Measurements from ENCODE around the gene NFYC. TPM values are rescaled to one million over a fixed set of nuclear protein-coding genes. Genes with fewer than 3 reads are reported as not detected.

NFYC gene
- total RNA-seq, 2 donors from 2014 or later, result 46.9 to 62.2 TPM

DNA sequence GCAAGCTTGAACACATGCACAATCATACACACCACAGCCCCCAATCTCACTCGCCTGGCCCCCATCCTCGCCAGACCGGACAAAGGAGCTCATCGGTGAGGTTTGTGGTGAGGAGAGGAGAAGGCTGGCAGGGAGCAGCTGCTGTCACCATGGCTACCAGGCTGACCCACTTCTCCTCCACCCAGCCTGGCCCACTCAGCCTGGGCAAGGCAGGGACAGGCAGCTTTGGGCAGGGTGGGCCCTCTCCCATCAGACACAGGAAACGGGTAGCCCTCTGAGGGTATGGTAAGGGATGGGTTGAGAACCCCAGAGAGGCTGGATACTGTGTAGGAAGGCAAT lies 41.9 kb upstream of the NFYC start:
- Histone ChIP-seq H3K9ac (ENCODE audit: low read depth in 2 of 2, low read length in 2 of 2) (no peak overlapping the region), H3K9me3 (no peaks in the 10 kb centered on the region), H3K4me3 (no peak overlapping the region), H3K27ac (no peak overlapping the region), H3K4me1 (no peaks in the 10 kb centered on the region), H3K27me3 (no peaks in the 10 kb centered on the region), H3K36me3 (no peaks in the 10 kb centered on the region)
- DNase-seq, result no peak
- intact Hi-C loops (cut with DNase I), result no loop called here
- TF ChIP-seq, protein P1, sequence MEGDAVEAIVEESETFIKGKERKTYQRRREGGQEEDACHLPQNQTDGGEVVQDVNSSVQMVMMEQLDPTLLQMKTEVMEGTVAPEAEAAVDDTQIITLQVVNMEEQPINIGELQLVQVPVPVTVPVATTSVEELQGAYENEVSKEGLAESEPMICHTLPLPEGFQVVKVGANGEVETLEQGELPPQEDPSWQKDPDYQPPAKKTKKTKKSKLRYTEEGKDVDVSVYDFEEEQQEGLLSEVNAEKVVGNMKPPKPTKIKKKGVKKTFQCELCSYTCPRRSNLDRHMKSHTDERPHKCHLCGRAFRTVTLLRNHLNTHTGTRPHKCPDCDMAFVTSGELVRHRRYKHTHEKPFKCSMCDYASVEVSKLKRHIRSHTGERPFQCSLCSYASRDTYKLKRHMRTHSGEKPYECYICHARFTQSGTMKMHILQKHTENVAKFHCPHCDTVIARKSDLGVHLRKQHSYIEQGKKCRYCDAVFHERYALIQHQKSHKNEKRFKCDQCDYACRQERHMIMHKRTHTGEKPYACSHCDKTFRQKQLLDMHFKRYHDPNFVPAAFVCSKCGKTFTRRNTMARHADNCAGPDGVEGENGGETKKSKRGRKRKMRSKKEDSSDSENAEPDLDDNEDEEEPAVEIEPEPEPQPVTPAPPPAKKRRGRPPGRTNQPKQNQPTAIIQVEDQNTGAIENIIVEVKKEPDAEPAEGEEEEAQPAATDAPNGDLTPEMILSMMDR (IDR thresholded peaks at IDR 0.05), result no peak

DNA sequence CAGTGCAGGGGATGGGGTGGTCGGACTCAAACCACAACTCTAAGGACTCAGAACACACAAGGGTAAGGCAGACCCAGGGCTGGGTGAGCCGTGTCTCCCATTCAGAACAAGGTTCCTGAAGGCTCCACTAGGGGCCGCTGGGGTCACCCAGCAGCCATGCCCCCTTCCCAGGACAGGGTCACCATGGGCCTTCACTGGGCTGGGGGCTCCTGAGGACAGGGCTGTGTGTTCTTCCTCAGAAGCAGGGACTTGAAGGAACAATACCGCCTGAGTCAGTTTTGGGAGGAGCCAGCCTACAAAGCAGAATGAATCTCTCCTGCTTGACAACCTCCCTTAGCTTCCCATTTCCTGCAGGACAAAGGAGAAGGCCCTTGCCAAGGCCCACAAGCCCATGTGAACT lies 41.4 kb upstream of the NFYC start:
- no peaks in the 10 kb centered on the region for H3K27me3 ChIP-seq
- H3K9me3 ChIP-seq, result no peaks in the 10 kb centered on the region
- TF ChIP-seq, protein P1 (IDR thresholded peaks at IDR 0.05), result no peak
- H3K4me1 ChIP-seq, result no peaks in the 10 kb centered on the region
- intact Hi-C loops (cut with DNase I), result no loop called here
- H3K9ac ChIP-seq (ENCODE audit: low read depth in 2 of 2, low read length in 2 of 2), result no peak overlapping the region
- H3K27ac ChIP-seq, result no peak overlapping the region
- no peak overlapping the region for H3K4me3 ChIP-seq
- H3K36me3 ChIP-seq, result no peaks in the 10 kb centered on the region
- no peak for DNase-seq

DNA sequence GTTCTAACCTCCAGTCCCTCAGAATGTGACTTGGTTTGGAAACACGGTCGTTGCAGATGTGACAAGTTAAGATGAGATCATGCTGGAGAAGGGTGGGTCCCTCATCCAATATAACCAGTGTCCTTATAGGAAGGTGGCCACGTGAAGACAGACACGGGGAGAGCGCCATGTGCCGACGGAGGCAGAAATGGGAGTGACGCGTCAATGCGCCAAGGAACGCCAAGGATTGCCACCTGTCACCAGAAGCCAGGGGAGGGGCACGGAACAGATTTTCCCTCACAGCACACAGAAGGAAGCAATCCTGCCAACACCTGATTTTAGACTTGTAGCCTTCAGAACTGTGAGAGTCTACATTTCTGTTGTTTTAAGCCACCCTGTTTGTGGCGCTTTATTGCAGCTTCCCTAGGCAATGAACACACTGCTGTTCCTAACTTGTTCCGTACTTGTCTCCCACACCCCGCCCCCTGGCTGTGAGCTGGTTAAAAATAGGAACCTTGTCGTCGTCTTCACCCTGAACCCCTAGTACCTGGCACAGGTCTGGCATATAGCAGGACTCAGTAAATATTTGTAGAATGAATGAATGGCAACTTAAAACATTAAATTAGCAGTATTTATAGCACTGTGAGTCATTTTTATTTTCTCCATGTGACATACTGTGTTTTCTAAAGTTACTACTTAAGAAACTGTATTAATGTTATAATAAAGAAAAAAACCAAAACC lies 40.2 kb upstream of the NFYC start:
- H3K9me3 ChIP-seq, result no peaks in the 10 kb centered on the region
- H3K4me3 ChIP-seq, result no peak overlapping the region
- no peaks in the 10 kb centered on the region for H3K4me1 ChIP-seq
- H3K27ac ChIP-seq, result peak overlapping the region; percentile 36
- H3K27me3 ChIP-seq, result no peaks in the 10 kb centered on the region
- TF ChIP-seq, protein P1 (IDR thresholded peaks at IDR 0.05), result no peak
- peak; percentile 78 for DNase-seq
- intact Hi-C loops (cut with DNase I), result no loop called here
- no peaks in the 10 kb centered on the region for H3K36me3 ChIP-seq
- peak overlapping the region in 1 of 2 donors; percentile 38 for H3K9ac ChIP-seq (ENCODE audit: low read depth in 2 of 2, low read length in 2 of 2)

DNA sequence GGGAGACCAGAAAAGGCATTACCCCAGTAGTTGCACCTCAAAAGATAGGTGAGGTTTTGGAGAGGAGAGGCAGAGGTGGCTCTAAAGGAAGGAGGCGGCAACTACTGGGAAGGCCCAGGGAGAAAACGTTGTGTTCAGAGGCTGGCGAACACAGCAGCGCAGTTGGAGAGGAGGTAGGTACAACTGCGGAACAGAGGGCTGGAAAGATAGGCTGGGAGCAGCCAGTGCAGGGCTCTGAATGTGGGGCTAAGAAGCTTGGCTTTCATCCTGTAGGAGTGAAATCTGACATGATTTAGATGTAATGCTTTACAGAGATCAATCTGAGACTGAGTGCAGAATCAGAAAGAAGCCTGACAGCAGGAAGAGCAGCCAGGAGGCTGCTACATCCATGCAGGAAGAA lies 39.0 kb upstream of the NFYC start:
- Histone ChIP-seq H3K36me3 (no peaks in the 10 kb centered on the region), H3K27me3 (no peaks in the 10 kb centered on the region), H3K27ac (no peak overlapping the region), H3K9me3 (no peaks in the 10 kb centered on the region), H3K4me1 (no peaks in the 10 kb centered on the region), H3K4me3 (no peak overlapping the region), H3K9ac (ENCODE audit: low read depth in 2 of 2, low read length in 2 of 2) (no peak overlapping the region)
- DNase-seq, result no peak
- intact Hi-C loops (cut with DNase I), result no loop called here
- TF ChIP-seq, protein P1 (IDR thresholded peaks at IDR 0.05), result no peak

DNA sequence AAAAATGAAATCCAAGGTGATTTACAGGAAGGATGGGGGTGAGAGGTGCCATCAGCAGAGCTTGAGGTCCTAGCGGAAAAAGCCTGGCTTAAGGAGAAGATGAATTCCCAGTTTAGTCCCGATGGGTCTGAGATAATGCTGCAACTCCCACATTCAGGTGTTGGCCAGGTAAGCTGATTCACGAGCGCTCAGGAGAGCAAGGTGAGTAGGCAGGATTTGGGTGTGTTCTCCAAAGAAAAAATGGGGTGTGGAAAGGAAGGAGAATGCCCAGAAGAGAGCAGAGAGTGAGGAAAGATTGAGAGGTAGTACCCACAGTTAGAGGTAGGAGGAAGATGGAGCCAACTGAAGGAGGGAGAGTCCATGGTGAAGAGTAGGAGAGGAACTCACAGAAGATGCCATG lies 38.5 kb upstream of the NFYC start:
- no peak for DNase-seq
- no peaks in the 10 kb centered on the region for H3K36me3 ChIP-seq
- intact Hi-C loops (cut with DNase I), result no loop called here
- H3K27ac ChIP-seq, result no peak overlapping the region
- H3K27me3 ChIP-seq, result no peaks in the 10 kb centered on the region
- TF ChIP-seq, protein P1 (IDR thresholded peaks at IDR 0.05), result no peak
- H3K9me3 ChIP-seq, result no peaks in the 10 kb centered on the region
- no peak overlapping the region for H3K4me3 ChIP-seq
- no peak overlapping the region for H3K9ac ChIP-seq (ENCODE audit: low read depth in 2 of 2, low read length in 2 of 2)
- no peaks in the 10 kb centered on the region for H3K4me1 ChIP-seq
